ENCODE measurements around the gene MANEA. TPM values are rescaled to one million over a fixed set of nuclear protein-coding genes. Genes with fewer than 3 reads are reported as not detected.

Gene MANEA
- total RNA-seq, 1 donor from 2014 or later: 6.3 TPM

DNA sequence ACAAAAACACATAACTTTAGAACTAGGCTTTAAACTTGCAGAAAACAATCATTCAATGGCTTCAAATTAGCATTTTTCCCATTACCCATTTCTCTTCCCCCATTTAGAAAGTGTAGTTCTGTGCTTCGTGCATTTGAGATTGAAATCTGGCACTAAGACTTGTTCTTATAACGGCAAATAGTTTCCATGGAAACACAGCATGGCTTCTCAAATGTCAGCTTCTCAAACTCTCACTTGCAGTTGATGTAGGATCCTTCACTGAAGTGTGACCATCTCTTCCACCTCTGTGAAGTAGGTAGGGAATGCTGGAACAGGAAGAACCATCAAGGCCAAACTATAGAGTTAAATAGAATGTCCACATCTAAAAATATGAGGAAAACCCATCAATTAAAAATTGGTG lies 52.2 kb downstream of the MANEA start:
- H3K4me3 ChIP-seq (ENCODE audit: low read length in 3 of 3): no peak overlapping the region
- no peaks in the 10 kb centered on the region for H3K9me3 ChIP-seq (ENCODE audit: control insufficient read depth in 3 of 3, low read length in 3 of 3)
- H3K4me1 ChIP-seq (ENCODE audit: control insufficient read depth in 3 of 3, insufficient read depth in 3 of 3, low read length in 3 of 3): no peaks in the 10 kb centered on the region
- no peaks in the 10 kb centered on the region for H3K36me3 ChIP-seq (ENCODE audit: control insufficient read depth in 3 of 3, insufficient read depth in 3 of 3, low read length in 3 of 3)
- H3K9ac ChIP-seq (ENCODE audit: low read depth in 1 of 3, low read length in 3 of 3): no peak overlapping the region
- H3K27ac ChIP-seq (ENCODE audit: low read depth, low read length): no peak overlapping the region
- H3K27me3 ChIP-seq (ENCODE audit: control insufficient read depth in 3 of 3, insufficient read depth in 3 of 3, low read length in 3 of 3): no peaks in the 10 kb centered on the region

GRCh38 chr6:95636552-95637431 lies 59.5 kb downstream of the MANEA start:
- no peaks in the 10 kb centered on the region for H3K4me1 ChIP-seq (ENCODE audit: control insufficient read depth in 3 of 3, insufficient read depth in 3 of 3, low read length in 3 of 3)
- no peaks in the 10 kb centered on the region for H3K36me3 ChIP-seq (ENCODE audit: control insufficient read depth in 3 of 3, insufficient read depth in 3 of 3, low read length in 3 of 3)
- no peaks in the 10 kb centered on the region for H3K27me3 ChIP-seq (ENCODE audit: control insufficient read depth in 3 of 3, insufficient read depth in 3 of 3, low read length in 3 of 3)
- H3K9ac ChIP-seq (ENCODE audit: low read depth in 1 of 3, low read length in 3 of 3): no peak overlapping the region
- no peak overlapping the region for H3K4me3 ChIP-seq (ENCODE audit: low read length in 3 of 3)
- H3K27ac ChIP-seq (ENCODE audit: low read depth, low read length): no peak overlapping the region
- no peaks in the 10 kb centered on the region for H3K9me3 ChIP-seq (ENCODE audit: control insufficient read depth in 3 of 3, low read length in 3 of 3)

- Histone ChIP-seq H3K27me3 (ENCODE audit: control insufficient read depth in 3 of 3, insufficient read depth in 3 of 3, low read length in 3 of 3) (no peaks in the 10 kb centered on the region), H3K36me3 (ENCODE audit: control insufficient read depth in 3 of 3, insufficient read depth in 3 of 3, low read length in 3 of 3) (no peaks in the 10 kb centered on the region), H3K9me3 (ENCODE audit: control insufficient read depth in 3 of 3, low read length in 3 of 3) (peaks cover 0 to 1% (median 0%) of the 10 kb centered on the region in 3 donors), H3K4me1 (ENCODE audit: control insufficient read depth in 3 of 3, insufficient read depth in 3 of 3, low read length in 3 of 3) (no peaks in the 10 kb centered on the region), H3K9ac (ENCODE audit: low read depth in 1 of 3, low read length in 3 of 3) (no peak overlapping the region), H3K27ac (ENCODE audit: low read depth, low read length) (no peak overlapping the region), H3K4me3 (ENCODE audit: low read length in 3 of 3) (no peak overlapping the region)
Observed at GRCh38 chr6:95648636-95649035, 71.3 kb downstream of the MANEA start.

- Histone ChIP-seq H3K27me3 (ENCODE audit: control insufficient read depth in 3 of 3, insufficient read depth in 3 of 3, low read length in 3 of 3) (no peaks in the 10 kb centered on the region), H3K9ac (ENCODE audit: low read depth in 1 of 3, low read length in 3 of 3) (no peak overlapping the region), H3K9me3 (ENCODE audit: control insufficient read depth in 3 of 3, low read length in 3 of 3) (no peaks in the 10 kb centered on the region), H3K27ac (ENCODE audit: low read depth, low read length) (no peak overlapping the region), H3K36me3 (ENCODE audit: control insufficient read depth in 3 of 3, insufficient read depth in 3 of 3, low read length in 3 of 3) (no peaks in the 10 kb centered on the region), H3K4me1 (ENCODE audit: control insufficient read depth in 3 of 3, insufficient read depth in 3 of 3, low read length in 3 of 3) (no peaks in the 10 kb centered on the region), H3K4me3 (ENCODE audit: low read length in 3 of 3) (no peak overlapping the region)
Observed at GRCh38 chr6:95649451-95649850, 72.1 kb downstream of the MANEA start.

DNA sequence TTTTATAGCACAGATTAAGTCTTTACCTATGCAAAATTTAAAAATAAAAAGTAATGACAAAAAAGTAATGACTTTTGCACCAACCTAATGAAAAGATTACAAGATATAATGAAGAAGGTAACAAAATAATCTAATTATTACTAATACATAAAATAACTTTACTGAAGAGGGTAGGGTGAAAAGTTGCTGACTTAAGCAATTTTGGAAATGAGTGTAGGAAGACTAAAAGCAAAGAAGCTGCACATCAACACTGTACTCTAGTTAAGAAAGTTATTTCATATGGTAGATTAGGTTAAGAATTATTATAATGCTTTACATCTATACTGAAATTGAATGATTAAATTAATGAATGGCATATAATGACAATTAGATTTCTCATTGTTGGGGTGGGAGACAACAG lies 76.8 kb downstream of the MANEA start:
- Histone ChIP-seq H3K9ac (ENCODE audit: low read depth in 1 of 3, low read length in 3 of 3) (no peak overlapping the region), H3K27me3 (ENCODE audit: control insufficient read depth in 3 of 3, insufficient read depth in 3 of 3, low read length in 3 of 3) (no peaks in the 10 kb centered on the region), H3K27ac (ENCODE audit: low read depth, low read length) (no peak overlapping the region), H3K9me3 (ENCODE audit: control insufficient read depth in 3 of 3, low read length in 3 of 3) (no peaks in the 10 kb centered on the region), H3K4me3 (ENCODE audit: low read length in 3 of 3) (no peak overlapping the region), H3K4me1 (ENCODE audit: control insufficient read depth in 3 of 3, insufficient read depth in 3 of 3, low read length in 3 of 3) (no peaks in the 10 kb centered on the region), H3K36me3 (ENCODE audit: control insufficient read depth in 3 of 3, insufficient read depth in 3 of 3, low read length in 3 of 3) (no peaks in the 10 kb centered on the region)

GRCh38 chr6:95658886-95659285 lies 81.6 kb downstream of the MANEA start:
- H3K27me3 ChIP-seq (ENCODE audit: control insufficient read depth in 3 of 3, insufficient read depth in 3 of 3, low read length in 3 of 3): no peaks in the 10 kb centered on the region
- no peak overlapping the region for H3K9ac ChIP-seq (ENCODE audit: low read depth in 1 of 3, low read length in 3 of 3)
- H3K36me3 ChIP-seq (ENCODE audit: control insufficient read depth in 3 of 3, insufficient read depth in 3 of 3, low read length in 3 of 3): no peaks in the 10 kb centered on the region
- no peaks in the 10 kb centered on the region for H3K4me1 ChIP-seq (ENCODE audit: control insufficient read depth in 3 of 3, insufficient read depth in 3 of 3, low read length in 3 of 3)
- no peak overlapping the region for H3K4me3 ChIP-seq (ENCODE audit: low read length in 3 of 3)
- no peaks in the 10 kb centered on the region for H3K9me3 ChIP-seq (ENCODE audit: control insufficient read depth in 3 of 3, low read length in 3 of 3)
- H3K27ac ChIP-seq (ENCODE audit: low read depth, low read length): no peak overlapping the region

All from skeletal muscle tissue (tissue), 4 donors.